BE2C (cell line): ENCODE data around the gene FAM13C.
A peak's percentile ranks its signal among the peaks of the same experiment; 100 is the strongest.

Experiments used
- DNase-seq: peaks from one replicate; pipeline ENCODE4 v3.0.0-alpha.2; 2020
- H3K27me3 ChIP-seq: fragments of 250-450 bp; sonication (Bioruptor Pico); 2 replicates; pipeline ENCODE4 v1.5.1; 2020; ENCODE audit warnings: mild to moderate bottlenecking
- H3K36me3 ChIP-seq: fragments of 250-450 bp; sonication (Bioruptor Pico); 2 replicates; pipeline ENCODE4 v1.5.1; 2020; ENCODE audit warnings: mild to moderate bottlenecking
- H3K4me1 ChIP-seq: fragments of 250-450 bp; sonication (Bioruptor Pico); 2 replicates; pipeline ENCODE4 v1.5.1; 2020
- H3K4me3 ChIP-seq: 2 replicates; pipeline ENCODE4 v1.5.1; 2011; ENCODE audit warnings: low read depth, low read length
- H3K9me3 ChIP-seq: fragments of 250-450 bp; sonication (Bioruptor Pico); 2 replicates; pipeline ENCODE4 v1.5.1; 2020
- TF ChIP-seq, protein P1 (sequence below): IDR thresholded peaks from 2 replicates; pipeline ENCODE4 v1.5.1; 2012; ENCODE audit warnings: mild to moderate bottlenecking, low read depth, low read length

Gene FAM13C

DNA sequence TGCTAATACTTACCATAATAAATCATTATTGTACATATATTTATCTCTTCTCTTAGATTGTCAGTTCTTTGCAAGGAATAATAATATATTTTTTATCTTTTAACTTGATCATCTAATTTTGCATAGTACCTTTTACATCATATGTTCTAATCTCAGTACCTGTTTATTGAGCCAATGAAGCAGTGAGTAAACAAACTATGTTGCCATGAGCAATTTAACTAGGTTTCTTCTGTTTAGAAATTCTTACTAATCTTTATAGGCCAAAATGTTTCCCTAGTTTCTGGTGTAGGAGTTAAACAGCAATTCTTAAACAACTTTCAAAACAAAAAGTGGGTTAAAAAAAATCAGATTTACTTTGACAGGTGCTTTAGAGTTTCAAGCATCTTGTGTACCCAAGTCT lies 124.6 kb downstream of the FAM13C start:
- H3K4me3 ChIP-seq, result no peak overlapping the region
- H3K9me3 ChIP-seq, result no peaks in the 10 kb centered on the region
- DNase-seq, result no peak
- no peaks in the 10 kb centered on the region for H3K27me3 ChIP-seq
- H3K4me1 ChIP-seq, result peaks cover under 1% of the 10 kb centered on the region; the same call in 1 of the 2 replicates
- peaks cover 84% of the 10 kb centered on the region for H3K36me3 ChIP-seq
- TF ChIP-seq, protein P1, sequence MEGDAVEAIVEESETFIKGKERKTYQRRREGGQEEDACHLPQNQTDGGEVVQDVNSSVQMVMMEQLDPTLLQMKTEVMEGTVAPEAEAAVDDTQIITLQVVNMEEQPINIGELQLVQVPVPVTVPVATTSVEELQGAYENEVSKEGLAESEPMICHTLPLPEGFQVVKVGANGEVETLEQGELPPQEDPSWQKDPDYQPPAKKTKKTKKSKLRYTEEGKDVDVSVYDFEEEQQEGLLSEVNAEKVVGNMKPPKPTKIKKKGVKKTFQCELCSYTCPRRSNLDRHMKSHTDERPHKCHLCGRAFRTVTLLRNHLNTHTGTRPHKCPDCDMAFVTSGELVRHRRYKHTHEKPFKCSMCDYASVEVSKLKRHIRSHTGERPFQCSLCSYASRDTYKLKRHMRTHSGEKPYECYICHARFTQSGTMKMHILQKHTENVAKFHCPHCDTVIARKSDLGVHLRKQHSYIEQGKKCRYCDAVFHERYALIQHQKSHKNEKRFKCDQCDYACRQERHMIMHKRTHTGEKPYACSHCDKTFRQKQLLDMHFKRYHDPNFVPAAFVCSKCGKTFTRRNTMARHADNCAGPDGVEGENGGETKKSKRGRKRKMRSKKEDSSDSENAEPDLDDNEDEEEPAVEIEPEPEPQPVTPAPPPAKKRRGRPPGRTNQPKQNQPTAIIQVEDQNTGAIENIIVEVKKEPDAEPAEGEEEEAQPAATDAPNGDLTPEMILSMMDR, result no peak

DNA sequence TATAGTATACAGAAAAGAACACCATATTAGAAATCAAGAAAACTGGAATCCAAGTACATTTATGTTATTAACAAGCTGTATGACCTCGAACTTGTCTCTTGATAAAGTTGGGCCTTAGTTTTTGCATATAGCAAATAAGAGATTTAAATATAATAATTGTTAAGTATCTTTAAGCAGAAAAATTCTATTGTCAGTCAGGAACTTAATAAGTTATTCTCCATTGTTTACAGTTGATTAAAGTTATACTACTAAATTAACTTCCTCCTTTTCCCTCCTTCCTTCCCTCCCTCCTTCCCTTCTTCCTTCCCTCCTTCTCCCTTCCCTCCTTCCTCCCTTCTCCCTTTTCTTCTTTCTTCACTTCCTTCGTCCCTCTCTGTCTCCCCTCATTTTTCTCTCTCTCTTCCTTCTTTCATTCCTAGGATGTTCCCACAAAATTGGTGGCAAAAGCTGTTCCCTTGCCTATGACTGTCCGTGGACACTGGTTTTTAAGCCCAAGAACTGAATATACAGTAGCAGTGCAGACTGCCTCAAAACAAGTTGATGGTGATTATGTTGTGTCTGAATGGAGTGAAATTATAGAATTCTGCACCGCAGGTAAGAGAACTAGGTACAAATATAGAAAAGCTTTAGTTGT lies 126.2 kb downstream of the FAM13C start:
- H3K4me3 ChIP-seq, result no peak overlapping the region
- H3K9me3 ChIP-seq, result no peaks in the 10 kb centered on the region
- no peak for DNase-seq
- H3K36me3 ChIP-seq, result peaks cover 68% of the 10 kb centered on the region
- TF ChIP-seq, protein P1, result no peak
- H3K27me3 ChIP-seq, result no peaks in the 10 kb centered on the region
- H3K4me1 ChIP-seq, result peaks cover 2% of the 10 kb centered on the region; the same call in 1 of the 2 replicates

DNA sequence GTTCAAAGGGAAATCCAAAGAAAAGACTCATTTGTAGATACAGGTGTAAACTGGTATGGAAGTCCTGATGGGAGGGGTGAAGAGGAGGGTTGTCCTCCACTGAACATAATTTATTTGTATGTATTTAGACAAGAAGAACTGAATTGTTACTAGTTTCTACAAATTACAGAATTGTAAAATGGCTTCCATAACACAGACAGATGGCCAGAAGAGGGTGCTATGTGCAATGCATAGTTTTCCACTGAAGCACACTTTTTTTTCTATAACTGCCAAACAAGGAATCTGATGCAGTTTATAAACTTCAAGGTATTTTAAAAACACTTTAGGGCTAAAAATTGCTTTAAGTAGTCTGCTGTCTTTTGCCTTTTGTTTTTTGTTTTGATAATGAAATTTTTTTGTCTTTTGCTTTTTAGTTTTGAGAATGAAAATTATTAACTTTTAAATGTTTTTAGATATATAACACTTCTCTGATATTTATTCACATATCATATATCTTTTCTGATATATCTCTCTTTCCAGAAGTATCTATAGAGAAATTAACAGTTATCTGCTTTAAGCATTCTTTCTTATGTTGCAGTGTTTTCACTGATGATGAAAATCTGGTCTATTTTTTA lies 127.4 kb downstream of the FAM13C start:
- TF ChIP-seq, protein P1, result peak; percentile 77
- Histone ChIP-seq H3K4me1 (peaks cover 7% of the 10 kb centered on the region), H3K27me3 (no peaks in the 10 kb centered on the region), H3K9me3 (no peaks in the 10 kb centered on the region), H3K36me3 (peaks cover 55% of the 10 kb centered on the region), H3K4me3 (no peak overlapping the region)
- peak; percentile 45 for DNase-seq

DNA sequence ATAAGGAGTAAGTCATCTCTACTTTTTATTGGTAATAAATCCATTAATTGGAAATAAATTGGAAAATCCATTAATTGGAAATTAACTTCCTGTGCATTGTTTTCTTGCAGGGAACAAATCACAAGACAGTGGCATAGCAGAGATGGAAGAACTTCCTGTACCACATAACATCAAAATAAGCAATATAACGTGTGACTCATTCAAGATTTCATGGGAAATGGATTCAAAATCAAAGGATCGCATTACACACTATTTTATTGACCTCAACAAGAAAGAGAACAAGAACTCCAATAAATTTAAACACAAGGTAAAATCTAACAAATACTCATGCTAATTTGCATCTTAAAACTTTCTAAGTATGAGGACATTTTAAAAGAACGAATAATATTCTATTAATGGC lies 128.2 kb downstream of the FAM13C start:
- TF ChIP-seq, protein P1, result no peak
- H3K4me1 ChIP-seq, result peaks cover 7% of the 10 kb centered on the region
- no peaks in the 10 kb centered on the region for H3K9me3 ChIP-seq
- H3K4me3 ChIP-seq, result no peak overlapping the region
- no peaks in the 10 kb centered on the region for H3K27me3 ChIP-seq
- no peak for DNase-seq
- peaks cover 53% of the 10 kb centered on the region for H3K36me3 ChIP-seq

DNA sequence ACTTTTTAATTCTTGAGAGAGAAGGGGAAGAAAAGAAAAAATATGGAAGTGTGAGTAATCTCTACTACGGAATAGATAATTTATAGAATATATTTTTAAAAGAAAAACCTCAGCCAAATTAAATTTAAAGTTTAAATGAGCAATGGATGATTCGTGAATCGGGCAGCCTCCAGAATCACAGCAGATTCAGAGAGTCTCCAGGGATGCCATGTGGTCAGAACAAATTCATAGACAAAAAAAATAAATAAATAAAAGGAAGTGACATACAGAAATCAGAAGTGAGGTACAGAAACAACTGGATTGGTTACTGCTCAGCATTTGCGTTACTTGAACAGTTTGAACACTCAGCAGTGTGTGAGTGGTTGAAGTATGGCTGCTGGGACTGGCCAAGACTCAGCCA lies 132.9 kb downstream of the FAM13C start:
- H3K4me1 ChIP-seq, result peaks cover 7% of the 10 kb centered on the region
- no peaks in the 10 kb centered on the region for H3K9me3 ChIP-seq

More for the DNA sequence above, 132.9 kb downstream of the FAM13C start:
- H3K27me3 ChIP-seq, result no peaks in the 10 kb centered on the region
- no peak overlapping the region for H3K4me3 ChIP-seq
- peaks cover 8% of the 10 kb centered on the region for H3K36me3 ChIP-seq
- TF ChIP-seq, protein P1, result no peak
- DNase-seq, result no peak
